GM21528 (cell line): Measurements from ENCODE around the gene KIF7.
"Not testable (repeated sequence)": the region's sequence is repeated elsewhere in the genome, so short reads cannot be mapped to it uniquely, and the experiment has no call there.

Experiments
- ATAC-seq: cut with Tn5 transposase; IDR thresholded peaks from one replicate; pipeline ENCODE4 v1.9.1; 2021; ENCODE audit warnings: mild to moderate bottlenecking, moderate library complexity; ENCODE audit not compliant: unreplicated experiment, low FRiP score

KIF7 gene, protein sequence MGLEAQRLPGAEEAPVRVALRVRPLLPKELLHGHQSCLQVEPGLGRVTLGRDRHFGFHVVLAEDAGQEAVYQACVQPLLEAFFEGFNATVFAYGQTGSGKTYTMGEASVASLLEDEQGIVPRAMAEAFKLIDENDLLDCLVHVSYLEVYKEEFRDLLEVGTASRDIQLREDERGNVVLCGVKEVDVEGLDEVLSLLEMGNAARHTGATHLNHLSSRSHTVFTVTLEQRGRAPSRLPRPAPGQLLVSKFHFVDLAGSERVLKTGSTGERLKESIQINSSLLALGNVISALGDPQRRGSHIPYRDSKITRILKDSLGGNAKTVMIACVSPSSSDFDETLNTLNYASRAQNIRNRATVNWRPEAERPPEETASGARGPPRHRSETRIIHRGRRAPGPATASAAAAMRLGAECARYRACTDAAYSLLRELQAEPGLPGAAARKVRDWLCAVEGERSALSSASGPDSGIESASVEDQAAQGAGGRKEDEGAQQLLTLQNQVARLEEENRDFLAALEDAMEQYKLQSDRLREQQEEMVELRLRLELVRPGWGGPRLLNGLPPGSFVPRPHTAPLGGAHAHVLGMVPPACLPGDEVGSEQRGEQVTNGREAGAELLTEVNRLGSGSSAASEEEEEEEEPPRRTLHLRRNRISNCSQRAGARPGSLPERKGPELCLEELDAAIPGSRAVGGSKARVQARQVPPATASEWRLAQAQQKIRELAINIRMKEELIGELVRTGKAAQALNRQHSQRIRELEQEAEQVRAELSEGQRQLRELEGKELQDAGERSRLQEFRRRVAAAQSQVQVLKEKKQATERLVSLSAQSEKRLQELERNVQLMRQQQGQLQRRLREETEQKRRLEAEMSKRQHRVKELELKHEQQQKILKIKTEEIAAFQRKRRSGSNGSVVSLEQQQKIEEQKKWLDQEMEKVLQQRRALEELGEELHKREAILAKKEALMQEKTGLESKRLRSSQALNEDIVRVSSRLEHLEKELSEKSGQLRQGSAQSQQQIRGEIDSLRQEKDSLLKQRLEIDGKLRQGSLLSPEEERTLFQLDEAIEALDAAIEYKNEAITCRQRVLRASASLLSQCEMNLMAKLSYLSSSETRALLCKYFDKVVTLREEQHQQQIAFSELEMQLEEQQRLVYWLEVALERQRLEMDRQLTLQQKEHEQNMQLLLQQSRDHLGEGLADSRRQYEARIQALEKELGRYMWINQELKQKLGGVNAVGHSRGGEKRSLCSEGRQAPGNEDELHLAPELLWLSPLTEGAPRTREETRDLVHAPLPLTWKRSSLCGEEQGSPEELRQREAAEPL (N-terminal part only)

DNA sequence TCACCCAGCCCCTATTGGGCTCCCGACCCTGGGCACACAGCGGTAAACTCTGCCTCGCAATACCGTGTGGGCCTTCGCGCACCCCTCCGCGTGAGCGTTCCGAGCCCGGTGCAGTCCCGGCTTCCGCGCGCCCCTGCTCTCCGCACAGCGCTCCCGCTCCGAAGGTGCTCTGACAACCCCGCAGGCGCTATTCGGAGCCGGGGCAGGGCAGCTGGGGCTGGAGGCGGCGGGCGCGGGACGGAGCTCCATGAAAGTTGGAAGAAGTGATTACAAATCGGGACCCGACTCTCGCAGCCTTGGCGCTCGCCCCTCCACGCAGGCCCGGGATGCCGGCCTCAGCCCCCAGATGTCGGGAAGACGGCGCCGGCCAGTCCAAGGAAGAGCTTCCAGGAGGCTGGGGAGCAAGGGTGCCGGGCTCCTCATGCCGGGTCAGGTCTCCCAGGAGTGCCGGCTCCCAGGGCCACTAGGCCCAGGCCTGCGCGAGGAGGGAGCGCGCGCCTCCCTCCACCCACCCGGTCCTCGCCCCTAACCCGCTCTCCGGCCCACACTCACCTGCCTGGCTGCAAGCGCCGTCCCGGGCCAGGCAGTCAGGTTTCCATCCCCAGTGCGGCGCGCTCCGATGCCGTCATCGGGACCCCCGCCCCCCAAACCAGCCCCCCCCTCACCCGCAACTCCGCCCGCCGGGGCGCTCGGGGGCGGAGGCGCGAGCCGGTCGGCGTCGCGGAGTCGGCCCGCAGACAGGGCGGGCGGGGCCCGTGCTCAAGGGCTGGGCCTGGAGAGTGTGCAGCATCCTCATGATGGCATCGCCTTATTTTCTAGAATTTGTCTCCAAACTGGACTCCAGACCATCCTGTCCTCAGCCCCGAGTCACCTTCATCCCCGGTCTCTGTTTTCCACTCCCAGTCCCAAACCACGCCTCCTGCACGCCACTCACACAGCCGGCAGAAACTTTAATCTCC lies at the start of gene KIF7:
Gene KIF7, minus strand, starts transcription at position 621 of the 959 bp plus-strand sequence. CDS start 2,537 bp downstream, outside the sequence.
- no peak for ATAC-seq

DNA sequence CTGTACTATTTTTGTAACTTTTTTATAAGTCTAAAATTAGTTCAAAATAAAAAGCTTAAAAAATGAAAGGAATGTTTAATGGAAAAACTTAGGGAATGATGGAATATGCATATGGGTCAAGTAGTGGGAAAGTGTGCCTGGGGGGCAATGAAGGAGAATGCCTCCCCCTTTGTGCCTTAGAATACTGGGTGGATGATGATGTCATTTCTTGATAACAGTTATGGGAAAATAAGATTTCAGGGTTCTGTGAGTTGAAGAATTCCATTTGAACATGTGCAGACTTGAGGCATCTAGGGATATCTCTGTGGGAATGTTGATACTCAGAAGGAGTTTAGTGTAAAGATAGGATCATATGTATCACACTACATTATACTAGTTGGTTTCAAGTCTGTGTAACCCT lies 49.1 kb upstream of the KIF7 start:
- no peak for ATAC-seq

DNA sequence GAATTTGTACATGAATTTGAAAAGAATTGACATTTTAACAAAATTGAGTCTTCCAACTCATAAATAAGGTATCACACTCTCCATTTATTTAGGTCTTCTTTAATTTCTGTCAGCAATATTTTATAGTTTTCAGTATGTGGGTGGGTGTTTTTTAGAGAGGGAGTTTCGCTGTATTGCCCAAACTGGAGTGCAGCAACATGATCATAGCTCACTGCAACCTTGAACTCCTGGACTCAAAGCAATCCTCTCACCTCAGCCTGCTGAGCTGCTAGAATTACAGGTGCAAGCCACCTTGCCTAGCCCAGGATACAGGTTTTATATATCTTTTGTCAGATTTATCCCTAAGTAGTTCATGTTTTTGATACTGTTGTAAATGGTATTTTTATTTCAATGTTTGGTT lies 39.9 kb upstream of the KIF7 start:
- ATAC-seq: no peak

DNA sequence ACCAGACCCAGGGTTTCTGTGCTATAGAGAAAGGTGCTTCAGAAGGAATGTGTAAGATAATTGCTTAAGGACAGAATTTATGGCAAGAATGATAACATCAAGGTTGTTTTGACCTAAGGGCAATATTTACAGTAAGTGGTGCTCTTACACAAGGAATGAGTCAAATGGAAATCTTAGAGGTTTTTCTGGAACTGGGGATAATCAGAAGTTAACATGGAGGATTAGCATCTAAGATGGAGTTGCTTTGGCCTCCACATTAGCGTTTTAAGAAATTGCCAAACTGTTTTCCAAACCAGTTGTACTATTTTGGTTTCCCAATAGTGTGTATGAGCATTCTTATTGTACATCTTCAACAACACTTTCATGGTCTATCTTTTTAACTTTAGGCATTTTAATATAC lies 38.4 kb upstream of the KIF7 start:
- no peak for ATAC-seq

DNA sequence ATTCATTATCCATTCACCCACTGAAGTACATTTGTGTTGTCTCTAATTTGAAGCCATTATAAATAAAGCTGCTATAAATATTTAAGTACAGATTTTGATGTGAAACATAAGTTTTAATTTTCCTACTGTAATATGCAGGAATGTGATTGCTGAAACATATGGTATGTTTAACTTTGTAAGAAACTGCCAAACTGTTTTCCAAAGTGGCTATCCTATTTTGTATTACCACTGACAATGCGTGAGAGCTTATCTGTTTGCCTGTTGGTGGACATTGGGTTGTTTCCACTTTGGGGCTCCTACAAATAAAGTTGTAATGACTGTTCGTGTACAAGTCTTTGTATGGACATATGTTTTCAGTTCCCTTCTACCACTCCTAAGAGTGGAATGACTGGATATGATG lies 37.8 kb upstream of the KIF7 start:
- no peak for ATAC-seq

DNA sequence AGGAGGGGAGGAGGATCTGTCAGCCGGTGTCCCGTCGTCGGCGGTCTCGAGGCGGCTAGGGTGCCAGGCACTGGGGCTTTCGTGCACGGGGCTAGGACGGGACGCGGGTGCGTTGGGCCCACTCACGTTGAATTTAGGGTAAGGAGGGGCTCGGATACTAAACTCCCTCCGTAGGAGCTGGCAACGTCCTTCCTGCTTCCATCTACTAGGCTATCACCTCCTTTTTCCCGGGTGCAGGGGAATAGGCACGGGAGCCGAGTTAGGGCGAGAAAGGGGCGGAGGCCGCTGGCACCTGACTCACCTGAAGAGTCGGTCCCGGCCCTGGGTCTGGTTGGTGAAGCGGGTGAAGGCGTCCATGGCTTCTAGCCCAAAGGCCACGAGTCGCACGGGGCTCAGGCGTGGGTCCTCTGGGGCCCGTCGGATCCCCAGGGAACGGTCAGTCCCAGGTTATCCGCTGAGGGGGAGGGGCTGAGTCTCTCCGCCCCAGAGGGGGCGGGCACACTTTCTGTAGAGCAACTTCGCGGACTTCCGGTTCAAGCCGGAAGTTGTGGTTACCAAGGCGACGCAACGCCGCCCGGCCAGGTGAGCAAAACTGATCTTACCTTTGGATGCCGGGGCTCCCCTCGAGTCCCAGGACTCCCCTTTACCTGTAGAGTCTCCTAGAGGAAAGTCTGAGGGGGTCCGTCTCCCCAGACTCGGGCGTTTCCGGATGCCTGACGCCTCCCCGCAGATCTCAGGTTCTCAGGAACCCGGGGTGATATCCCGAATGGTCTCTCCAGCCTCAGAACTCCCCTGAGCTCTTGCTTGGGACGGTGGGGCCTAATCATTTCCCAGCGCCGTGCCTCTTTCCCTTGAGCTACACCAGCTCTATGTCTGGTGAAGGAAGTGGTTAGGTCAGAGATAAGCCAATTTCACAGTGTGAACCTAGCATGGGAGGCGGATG lies 35.3 kb upstream of the KIF7 start, which contains the start of the genes PEX11A and WDR93:
Gene PEX11A, minus strand, starts transcription at position 479 of the 943 bp plus-strand sequence. Its CDS starts 122 bp downstream, at position 357.
Gene WDR93, plus strand, starts transcription at position 536 of the 943 bp plus-strand sequence. CDS start 10,936 bp downstream, outside the sequence.
- peak; percentile 89 for ATAC-seq

DNA sequence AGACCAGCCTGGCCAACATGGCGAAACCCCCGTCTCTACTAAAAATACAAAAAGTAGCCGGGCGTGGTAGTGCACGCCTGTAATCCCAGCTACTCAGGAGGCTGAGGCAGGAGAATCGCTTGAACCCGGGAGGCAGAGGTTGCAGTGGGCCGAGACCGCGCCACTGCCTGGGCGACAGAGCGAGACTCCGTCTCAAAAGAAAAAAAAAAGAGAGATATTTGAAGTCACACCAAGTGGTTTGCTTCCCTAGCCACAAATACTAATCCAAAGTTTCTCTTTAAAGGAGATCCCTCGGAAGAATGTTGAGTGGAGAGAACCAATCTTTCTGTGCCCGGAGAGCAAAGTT lies 34.6 kb upstream of the KIF7 start:
- ATAC-seq: not testable (repeated sequence)

DNA sequence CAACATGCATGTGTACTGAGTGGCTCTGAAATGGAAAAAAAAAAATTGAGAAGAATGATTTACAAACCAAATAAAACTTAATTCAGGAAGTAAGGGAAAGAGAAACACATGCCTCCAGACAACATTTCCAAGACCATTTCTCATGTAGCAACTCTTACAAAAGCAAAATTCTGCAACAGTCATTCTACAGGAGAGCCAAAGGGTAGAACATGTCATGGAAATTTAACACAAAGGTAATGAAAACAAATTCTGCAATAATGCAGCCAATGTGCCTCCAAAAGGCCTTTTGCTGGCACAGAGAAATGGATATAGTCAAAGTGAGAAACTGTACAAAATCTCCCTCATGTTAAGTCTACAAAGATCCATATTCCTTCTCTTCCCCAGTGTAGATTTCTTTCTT lies 31.3 kb upstream of the KIF7 start:
- ATAC-seq: no peak

DNA sequence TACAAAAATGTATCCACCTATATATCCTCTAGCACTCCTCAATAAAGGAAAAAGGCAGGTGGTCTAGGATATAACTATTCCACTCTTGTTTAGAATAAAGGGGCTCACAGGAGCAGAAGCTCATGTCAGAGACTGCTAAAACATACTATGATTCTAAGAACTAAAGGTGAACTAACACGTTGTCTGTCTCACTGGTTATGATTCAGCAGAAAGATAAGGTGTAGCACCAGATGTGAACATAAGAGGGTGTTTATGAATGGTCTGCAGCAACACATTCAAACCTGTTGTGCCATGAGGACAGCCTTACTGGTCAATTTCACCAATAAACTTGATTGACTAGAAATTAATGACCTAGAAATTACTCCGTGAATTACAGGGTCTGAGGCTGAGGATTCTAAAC lies 30.7 kb upstream of the KIF7 start:
- no peak for ATAC-seq

DNA sequence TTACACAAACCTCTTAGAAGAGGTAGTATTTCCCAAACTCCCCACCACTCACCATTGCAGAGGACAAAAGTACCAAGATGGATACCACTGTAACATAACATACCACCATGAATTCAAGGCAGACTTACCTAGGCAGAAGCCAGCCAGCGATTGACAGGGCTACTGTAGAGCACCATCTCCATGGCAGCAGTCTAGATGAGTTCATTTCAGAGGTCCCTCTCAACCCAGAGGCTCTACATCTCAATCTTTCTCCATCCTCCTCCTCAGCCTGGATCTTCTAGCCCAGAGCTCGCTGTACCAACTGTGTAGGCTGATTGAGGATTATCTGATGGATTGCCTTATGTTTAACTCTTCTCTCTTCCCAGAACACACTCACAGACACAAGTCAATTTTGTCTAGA lies 25.9 kb upstream of the KIF7 start:
- no peak for ATAC-seq

DNA sequence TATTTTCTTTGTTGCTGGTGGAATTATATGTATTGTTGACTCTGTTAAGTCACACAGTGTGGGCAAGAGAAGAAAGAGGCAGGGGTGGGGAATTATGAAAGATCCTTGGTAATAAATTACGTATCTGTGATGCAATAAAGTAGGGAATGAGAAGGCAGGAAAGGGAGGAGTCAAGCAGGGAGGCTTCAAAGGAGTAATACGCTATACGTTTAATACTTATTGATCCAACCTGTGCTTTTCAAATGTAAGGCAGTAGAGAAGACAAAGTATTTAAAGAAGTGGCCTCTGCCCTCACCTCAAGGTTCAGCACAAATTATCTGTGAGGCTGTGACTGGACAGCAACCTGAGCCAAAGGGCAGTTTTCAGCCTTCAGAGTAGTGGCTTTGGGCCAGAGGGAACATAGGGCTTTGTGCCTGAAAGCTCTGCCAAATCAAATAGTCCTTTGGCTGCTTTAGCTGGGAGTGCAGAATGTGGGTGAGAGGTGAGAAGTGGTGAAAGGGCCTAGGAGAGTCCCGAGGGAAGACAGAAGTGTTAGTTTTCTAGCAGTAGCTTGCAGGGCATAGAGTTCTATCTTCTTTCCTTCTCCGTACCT lies 25.1 kb upstream of the KIF7 start:
- ATAC-seq: no peak

DNA sequence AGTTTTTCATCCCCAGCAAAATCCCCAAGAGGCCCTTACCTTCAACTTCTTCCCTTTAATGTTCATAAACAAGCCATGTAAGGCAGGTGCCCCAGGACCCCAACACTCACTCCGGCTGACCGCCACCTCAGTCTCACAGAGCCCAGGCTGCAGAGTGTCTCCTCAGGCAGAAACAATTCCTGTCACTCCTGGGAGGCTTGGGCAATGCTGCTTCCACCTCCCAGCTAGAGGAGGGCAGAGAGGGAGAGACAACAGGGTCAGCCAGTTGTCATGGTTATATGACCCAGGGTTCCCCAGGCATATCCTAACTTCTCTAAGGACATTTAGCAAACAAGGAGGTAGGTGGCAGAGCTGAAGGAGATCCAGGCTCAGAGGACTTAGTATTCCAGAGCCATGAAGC lies 23.9 kb upstream of the KIF7 start, which contains the start of gene PLIN1:
Gene PLIN1, minus strand, starts transcription at position 156 of the 400 bp plus-strand sequence. CDS start 1,878 bp downstream, outside the sequence.
- ATAC-seq: no peak

DNA sequence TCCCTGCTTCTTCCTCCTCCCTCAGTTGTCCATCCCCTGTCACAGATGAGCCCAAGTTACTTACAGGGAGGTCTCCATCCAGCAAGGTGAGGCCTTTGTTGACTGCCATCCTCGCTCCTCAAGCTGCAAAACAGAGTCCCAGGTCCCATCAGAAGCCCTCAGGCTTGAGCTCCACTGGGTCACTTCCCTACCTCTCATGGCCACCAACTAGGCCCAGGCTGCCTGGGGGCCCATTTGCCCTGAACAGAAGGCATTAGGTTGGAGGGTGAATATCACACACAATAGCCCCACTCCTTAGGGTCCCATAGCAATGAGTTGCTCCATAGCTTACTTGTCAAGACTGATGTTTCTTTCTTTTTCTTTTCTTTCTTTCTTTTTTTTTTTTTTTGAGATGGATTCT lies 22.1 kb upstream of the KIF7 start:
- no peak for ATAC-seq

DNA sequence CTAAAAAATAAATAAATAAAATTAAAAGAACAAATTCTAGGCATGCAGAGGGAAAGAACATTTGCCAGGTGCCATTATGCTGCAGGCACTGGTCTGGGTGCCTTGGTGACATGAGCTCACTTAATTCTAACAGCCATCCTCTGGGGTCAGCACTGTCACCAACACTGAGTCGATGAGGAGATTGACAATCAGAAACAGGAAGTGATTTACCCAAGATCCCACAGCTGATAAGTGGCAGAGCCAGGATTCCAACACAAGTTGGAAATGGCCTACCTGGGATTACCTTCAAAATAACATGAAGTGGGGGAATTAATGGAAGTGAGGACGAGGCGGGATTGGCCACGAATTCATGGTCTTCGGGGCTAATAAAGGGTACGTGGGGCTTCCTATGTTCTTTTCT lies 20.3 kb upstream of the KIF7 start:
- no peak for ATAC-seq

DNA sequence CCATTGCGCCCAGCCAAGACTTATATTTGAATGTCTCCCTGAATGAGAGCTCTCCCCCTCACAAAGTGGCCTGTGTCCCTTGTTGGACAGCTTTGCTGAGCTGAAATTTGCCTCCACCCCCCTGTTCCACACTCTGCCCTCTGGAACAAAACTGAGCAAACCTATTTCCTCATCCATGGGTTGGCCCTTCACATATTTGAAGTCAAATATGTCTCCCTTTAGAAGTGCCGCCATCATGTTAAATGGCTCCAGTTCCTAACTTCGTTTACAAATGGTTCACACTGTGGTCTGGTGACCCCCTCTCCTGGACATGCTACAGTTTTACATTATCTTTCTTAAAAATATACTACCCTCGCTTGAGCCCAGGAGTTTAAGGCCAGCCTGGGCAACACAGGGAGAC lies 19.3 kb upstream of the KIF7 start:
- ATAC-seq: no peak

DNA sequence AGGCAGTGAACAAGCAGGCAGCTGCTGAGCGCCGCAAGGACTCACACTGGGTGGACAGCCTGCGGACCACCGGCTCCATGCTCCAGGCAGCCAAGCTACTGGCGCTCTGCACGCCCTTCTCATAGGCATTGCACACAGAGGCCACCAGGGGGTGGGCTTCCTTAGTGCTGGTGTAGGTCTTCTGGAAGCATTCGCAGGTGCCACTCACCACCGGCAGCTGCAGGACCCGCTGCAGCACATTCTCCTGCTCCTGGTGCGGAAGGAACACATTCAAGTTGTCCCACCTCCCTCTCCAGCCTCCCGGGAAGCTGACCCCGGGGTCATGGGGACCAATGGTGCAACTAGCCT lies 17.9 kb upstream of the KIF7 start:
- ATAC-seq: no peak

DNA sequence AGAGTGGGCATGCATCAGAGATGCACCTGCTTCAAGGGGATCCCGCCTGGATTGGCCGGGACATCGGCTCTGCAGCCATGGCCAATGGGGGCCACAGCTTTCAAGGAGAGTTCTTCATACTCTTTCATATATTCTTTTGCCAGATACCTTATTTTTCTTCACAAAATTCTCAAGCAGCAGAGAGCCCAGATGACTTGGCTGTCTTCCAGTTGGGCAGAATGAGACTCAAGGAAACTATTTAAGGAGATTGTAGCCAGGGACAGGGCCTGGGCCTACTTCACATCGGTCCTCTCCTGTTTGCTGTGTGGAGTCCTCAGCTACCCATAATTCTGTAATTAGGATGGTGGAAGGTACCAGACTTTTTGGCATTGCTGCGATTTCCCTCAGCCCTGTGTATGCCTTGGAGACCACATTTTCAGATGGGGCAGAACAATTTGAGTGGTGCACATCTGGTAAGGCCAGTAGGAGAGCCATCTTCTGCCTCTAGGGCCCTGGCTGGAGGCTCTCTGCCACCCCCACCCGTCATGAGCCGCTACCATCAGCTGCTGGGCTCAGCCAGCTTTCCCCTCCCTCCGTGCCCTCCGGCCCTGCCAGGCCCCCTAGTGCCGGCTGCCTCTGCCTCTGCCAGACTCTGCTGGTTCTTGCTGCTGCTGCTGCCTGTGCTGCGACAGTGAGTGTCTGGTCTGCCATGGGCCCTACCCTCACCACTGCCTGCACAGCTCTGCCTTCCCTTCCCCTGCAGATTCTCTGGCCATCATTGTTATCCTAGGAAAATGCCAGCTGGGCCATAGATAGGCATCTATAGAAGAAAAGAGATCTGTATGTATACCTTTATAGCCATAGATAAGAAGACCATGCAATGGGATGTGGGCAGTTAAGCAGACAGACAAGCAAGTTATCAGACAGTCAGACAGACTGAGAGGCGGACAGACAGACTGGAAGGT lies 17.2 kb upstream of the KIF7 start:
- ATAC-seq: no peak
